ENCODE measurements around the gene TRIM17. TPM values are rescaled to one million over a fixed set of nuclear protein-coding genes. Genes with fewer than 3 reads are reported as not detected.

Gene TRIM17
- total RNA-seq, 1 experiment from 2014 or later = not detected

DNA sequence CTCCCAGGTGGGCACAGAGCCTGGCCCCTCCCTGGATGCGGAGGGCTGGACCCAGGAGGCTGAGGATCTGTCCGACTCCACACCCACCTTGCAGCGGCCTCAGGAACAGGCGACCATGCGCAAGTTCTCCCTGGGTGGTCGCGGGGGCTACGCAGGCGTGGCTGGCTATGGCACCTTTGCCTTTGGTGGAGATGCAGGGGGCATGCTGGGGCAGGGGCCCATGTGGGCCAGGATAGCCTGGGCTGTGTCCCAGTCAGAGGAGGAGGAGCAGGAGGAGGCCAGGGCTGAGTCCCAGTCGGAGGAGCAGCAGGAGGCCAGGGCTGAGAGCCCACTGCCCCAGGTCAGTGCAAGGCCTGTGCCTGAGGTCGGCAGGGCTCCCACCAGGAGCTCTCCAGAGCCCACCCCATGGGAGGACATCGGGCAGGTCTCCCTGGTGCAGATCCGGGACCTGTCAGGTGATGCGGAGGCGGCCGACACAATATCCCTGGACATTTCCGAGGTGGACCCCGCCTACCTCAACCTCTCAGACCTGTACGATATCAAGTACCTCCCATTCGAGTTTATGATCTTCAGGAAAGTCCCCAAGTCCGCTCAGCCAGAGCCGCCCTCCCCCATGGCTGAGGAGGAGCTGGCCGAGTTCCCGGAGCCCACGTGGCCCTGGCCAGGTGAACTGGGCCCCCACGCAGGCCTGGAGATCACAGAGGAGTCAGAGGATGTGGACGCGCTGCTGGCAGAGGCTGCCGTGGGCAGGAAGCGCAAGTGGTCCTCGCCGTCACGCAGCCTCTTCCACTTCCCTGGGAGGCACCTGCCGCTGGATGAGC lies 44.3 kb downstream of the TRIM17 start:
- H2AFZ ChIP-seq (ENCODE audit: low read length) = no peak overlapping the region
- no peak overlapping the region for H3K4me2 ChIP-seq (ENCODE audit: low read depth, low read length, poor library complexity, severe bottlenecking)
- H3K9ac ChIP-seq (ENCODE audit: low read length) = no peak overlapping the region

DNA sequence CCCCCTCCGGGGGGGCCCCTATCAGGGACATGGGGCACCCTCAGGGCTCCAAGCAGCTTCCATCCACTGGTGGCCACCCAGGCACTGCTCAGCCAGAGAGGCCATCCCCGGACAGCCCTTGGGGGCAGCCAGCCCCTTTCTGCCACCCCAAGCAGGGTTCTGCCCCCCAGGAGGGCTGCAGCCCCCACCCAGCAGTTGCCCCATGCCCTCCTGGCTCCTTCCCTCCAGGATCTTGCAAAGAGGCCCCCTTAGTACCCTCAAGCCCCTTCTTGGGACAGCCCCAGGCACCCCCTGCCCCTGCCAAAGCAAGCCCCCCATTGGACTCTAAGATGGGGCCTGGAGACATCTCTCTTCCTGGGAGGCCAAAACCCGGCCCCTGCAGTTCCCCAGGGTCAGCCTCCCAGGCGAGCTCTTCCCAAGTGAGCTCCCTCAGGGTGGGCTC lies 44.9 kb downstream of the TRIM17 start:
- Histone ChIP-seq H2AFZ (ENCODE audit: low read length) (no peak overlapping the region), H3K9me2 (replicated peaks; ENCODE audit: insufficient read depth, low read length) (no peaks in the 10 kb centered on the region), H3K9me3 (ENCODE audit: low read length) (no peaks in the 10 kb centered on the region), H3K4me3 (ENCODE audit: low read length) (no peak overlapping the region), H3K27ac (ENCODE audit: low read length) (no peak overlapping the region), H3K36me3 (ENCODE audit: insufficient read depth, low read length) (no peaks in the 10 kb centered on the region), H3K9ac (ENCODE audit: low read length) (no peak overlapping the region), H3K4me1 (ENCODE audit: low read length) (peaks cover 23% of the 10 kb centered on the region), H3K4me2 (ENCODE audit: low read depth, low read length, poor library complexity, severe bottlenecking) (no peak overlapping the region), H3K27me3 (ENCODE audit: low read length) (no peaks in the 10 kb centered on the region), H4K20me1 (ENCODE audit: insufficient read depth, low read depth, low read length) (peaks cover 6% of the 10 kb centered on the region; the same call in 1 of the 2 replicates), H3K79me2 (ENCODE audit: low read length) (no peaks in the 10 kb centered on the region)
- no peak for DNase-seq

More for the DNA sequence above, 44.3 kb downstream of the TRIM17 start:
- Histone ChIP-seq H3K79me2 (ENCODE audit: low read length) (no peaks in the 10 kb centered on the region), H3K4me1 (ENCODE audit: low read length) (peaks cover 23% of the 10 kb centered on the region), H3K9me3 (ENCODE audit: low read length) (no peaks in the 10 kb centered on the region), H3K4me3 (ENCODE audit: low read length) (no peak overlapping the region), H3K9me2 (replicated peaks; ENCODE audit: insufficient read depth, low read length) (no peaks in the 10 kb centered on the region), H3K27me3 (ENCODE audit: low read length) (no peaks in the 10 kb centered on the region), H4K20me1 (ENCODE audit: insufficient read depth, low read depth, low read length) (peaks cover 6% of the 10 kb centered on the region; the same call in 1 of the 2 replicates), H3K36me3 (ENCODE audit: insufficient read depth, low read length) (no peaks in the 10 kb centered on the region), H3K27ac (ENCODE audit: low read length) (no peak overlapping the region)
- no peak for DNase-seq

DNA sequence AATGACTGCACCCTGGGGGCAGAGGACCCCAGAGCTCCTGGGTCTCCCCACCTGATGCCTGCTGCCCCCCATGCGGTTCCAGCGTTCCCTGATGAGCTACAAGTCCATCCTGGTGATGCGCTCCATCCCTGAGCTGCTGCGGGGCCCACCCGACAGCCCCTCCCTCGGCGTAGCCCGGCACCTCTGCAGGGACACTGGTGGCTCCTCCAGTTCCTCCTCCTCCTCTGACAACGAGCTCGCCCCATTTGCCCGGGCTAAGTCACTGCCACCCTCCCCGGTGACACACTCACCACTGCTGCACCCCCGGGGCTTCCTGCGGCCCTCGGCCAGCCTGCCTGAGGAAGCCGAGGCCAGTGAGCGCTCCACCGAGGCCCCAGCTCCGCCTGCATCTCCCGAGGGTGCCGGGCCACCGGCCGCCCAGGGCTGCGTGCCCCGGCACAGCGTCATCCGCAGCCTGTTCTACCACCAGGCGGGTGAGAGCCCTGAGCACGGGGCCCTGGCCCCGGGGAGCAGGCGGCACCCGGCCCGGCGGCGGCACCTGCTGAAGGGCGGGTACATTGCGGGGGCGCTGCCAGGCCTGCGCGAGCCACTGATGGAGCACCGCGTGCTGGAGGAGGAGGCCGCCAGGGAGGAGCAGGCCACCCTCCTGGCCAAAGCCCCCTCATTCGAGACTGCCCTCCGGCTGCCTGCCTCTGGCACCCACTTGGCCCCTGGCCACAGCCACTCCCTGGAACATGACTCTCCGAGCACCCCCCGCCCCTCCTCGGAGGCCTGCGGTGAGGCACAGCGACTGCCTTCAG lies 45.5 kb downstream of the TRIM17 start:
- Histone ChIP-seq H3K36me3 (ENCODE audit: insufficient read depth, low read length) (no peaks in the 10 kb centered on the region), H3K4me1 (ENCODE audit: low read length) (peaks cover 23% of the 10 kb centered on the region), H3K9me2 (replicated peaks; ENCODE audit: insufficient read depth, low read length) (no peaks in the 10 kb centered on the region), H2AFZ (ENCODE audit: low read length) (no peak overlapping the region), H3K27ac (ENCODE audit: low read length) (no peak overlapping the region), H3K9me3 (ENCODE audit: low read length) (no peaks in the 10 kb centered on the region), H4K20me1 (ENCODE audit: insufficient read depth, low read depth, low read length) (peaks cover 6% of the 10 kb centered on the region; the same call in 1 of the 2 replicates), H3K9ac (ENCODE audit: low read length) (no peak overlapping the region), H3K27me3 (ENCODE audit: low read length) (no peaks in the 10 kb centered on the region), H3K4me2 (ENCODE audit: low read depth, low read length, poor library complexity, severe bottlenecking) (no peak overlapping the region), H3K79me2 (ENCODE audit: low read length) (no peaks in the 10 kb centered on the region), H3K4me3 (ENCODE audit: low read length) (no peak overlapping the region)
- no peak for DNase-seq

DNA sequence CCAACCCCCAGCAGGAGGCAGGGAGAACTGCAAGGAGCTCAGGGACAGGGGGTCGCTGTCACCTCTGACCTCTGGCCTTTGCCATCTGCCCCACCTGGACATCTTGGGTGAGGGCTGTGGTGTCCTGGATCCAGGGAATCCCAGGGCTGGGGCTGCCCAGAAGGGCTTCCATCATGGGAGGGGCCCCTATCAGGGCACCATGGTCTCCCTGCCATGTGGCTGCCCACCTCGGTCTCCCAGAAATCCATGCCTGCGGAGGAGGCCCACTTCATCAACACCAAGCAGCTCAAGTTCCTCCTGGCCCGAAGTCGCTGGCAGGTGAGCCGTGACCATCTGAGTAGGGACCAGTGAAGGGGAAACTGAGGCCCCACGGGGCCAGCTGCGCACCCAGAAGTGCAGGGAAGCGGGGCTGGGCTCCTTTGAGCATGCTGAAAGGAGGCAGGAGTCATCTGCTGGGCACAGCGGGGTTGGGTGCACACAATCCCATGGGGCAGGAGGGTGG lies 46.2 kb downstream of the TRIM17 start:
- peaks cover 6% of the 10 kb centered on the region; the same call in 1 of the 2 replicates for H4K20me1 ChIP-seq (ENCODE audit: insufficient read depth, low read depth, low read length)
- no peaks in the 10 kb centered on the region for H3K79me2 ChIP-seq (ENCODE audit: low read length)
- DNase-seq = no peak
- H3K4me3 ChIP-seq (ENCODE audit: low read length) = no peak overlapping the region
- no peaks in the 10 kb centered on the region for H3K9me3 ChIP-seq (ENCODE audit: low read length)
- no peak overlapping the region for H3K27ac ChIP-seq (ENCODE audit: low read length)
- no peaks in the 10 kb centered on the region for H3K36me3 ChIP-seq (ENCODE audit: insufficient read depth, low read length)
- no peaks in the 10 kb centered on the region for H3K27me3 ChIP-seq (ENCODE audit: low read length)
- peaks cover 23% of the 10 kb centered on the region for H3K4me1 ChIP-seq (ENCODE audit: low read length)
- H3K9ac ChIP-seq (ENCODE audit: low read length) = no peak overlapping the region
- no peaks in the 10 kb centered on the region for H3K9me2 ChIP-seq (replicated peaks; ENCODE audit: insufficient read depth, low read length)
- H2AFZ ChIP-seq (ENCODE audit: low read length) = no peak overlapping the region
- no peak overlapping the region for H3K4me2 ChIP-seq (ENCODE audit: low read depth, low read length, poor library complexity, severe bottlenecking)

GRCh38 chr1:228369608-228370438 lies 46.8 kb downstream of the TRIM17 start:
- no peak overlapping the region for H2AFZ ChIP-seq (ENCODE audit: low read length)
- H3K4me1 ChIP-seq (ENCODE audit: low read length) = peaks cover 23% of the 10 kb centered on the region
- H3K27ac ChIP-seq (ENCODE audit: low read length) = no peak overlapping the region
- H3K4me3 ChIP-seq (ENCODE audit: low read length) = no peak overlapping the region
- no peaks in the 10 kb centered on the region for H3K36me3 ChIP-seq (ENCODE audit: insufficient read depth, low read length)
- no peaks in the 10 kb centered on the region for H3K27me3 ChIP-seq (ENCODE audit: low read length)
- no peak overlapping the region for H3K4me2 ChIP-seq (ENCODE audit: low read depth, low read length, poor library complexity, severe bottlenecking)
- no peak for DNase-seq
- H3K9me3 ChIP-seq (ENCODE audit: low read length) = no peaks in the 10 kb centered on the region
- H3K79me2 ChIP-seq (ENCODE audit: low read length) = no peaks in the 10 kb centered on the region
- H4K20me1 ChIP-seq (ENCODE audit: insufficient read depth, low read depth, low read length) = peaks cover 6% of the 10 kb centered on the region; the same call in 1 of the 2 replicates
- H3K9ac ChIP-seq (ENCODE audit: low read length) = no peak overlapping the region
- no peaks in the 10 kb centered on the region for H3K9me2 ChIP-seq (replicated peaks; ENCODE audit: insufficient read depth, low read length)

GRCh38 chr1:228368801-228369607 lies 47.7 kb downstream of the TRIM17 start:
- H3K79me2 ChIP-seq (ENCODE audit: low read length) = no peaks in the 10 kb centered on the region
- H3K9ac ChIP-seq (ENCODE audit: low read length) = no peak overlapping the region
- no peak overlapping the region for H3K4me3 ChIP-seq (ENCODE audit: low read length)
- no peaks in the 10 kb centered on the region for H3K36me3 ChIP-seq (ENCODE audit: insufficient read depth, low read length)
- H3K27ac ChIP-seq (ENCODE audit: low read length) = no peak overlapping the region
- no peaks in the 10 kb centered on the region for H3K27me3 ChIP-seq (ENCODE audit: low read length)
- no peak overlapping the region for H2AFZ ChIP-seq (ENCODE audit: low read length)
- no peak overlapping the region for H3K4me2 ChIP-seq (ENCODE audit: low read depth, low read length, poor library complexity, severe bottlenecking)
- no peaks in the 10 kb centered on the region for H3K9me3 ChIP-seq (ENCODE audit: low read length)
- peaks cover 23% of the 10 kb centered on the region for H3K4me1 ChIP-seq (ENCODE audit: low read length)
- no peak for DNase-seq
- H3K9me2 ChIP-seq (replicated peaks; ENCODE audit: insufficient read depth, low read length) = no peaks in the 10 kb centered on the region
- peaks cover 6% of the 10 kb centered on the region; the same call in 1 of the 2 replicates for H4K20me1 ChIP-seq (ENCODE audit: insufficient read depth, low read depth, low read length)
